ENCODE results near the gene KCNE5. TPM values are rescaled to one million over a fixed set of nuclear protein-coding genes. Genes with fewer than 3 reads are reported as not detected.

The KCNE5 gene
- total RNA-seq, 1 experiment from 2014 or later: 3.7 TPM

DNA sequence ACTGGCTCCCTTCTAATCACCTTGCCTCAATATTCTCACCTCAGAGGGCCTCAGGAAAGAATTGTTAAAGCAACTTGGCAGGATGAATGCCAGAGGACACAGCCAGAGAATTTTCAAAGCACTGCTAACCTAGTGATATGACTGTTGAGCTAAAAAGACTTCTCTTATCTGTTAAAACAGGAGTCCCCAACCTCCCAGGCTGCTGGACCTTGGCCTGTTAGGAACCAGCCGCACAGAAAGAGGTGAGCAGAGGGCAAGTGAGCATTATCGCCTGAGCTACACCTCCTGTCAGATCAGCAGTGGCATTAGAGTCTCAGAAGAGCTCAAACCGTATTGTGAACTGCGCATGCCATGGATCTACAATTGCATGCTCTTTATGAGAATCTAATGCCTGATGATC is 1.7 kb upstream of the KCNE5 start:
- H3K23me2 ChIP-seq (ENCODE audit: insufficient read length, low read depth, low read length, poor library complexity, severe bottlenecking): peaks cover 3% of the 10 kb centered on the region
- H3K23ac ChIP-seq (ENCODE audit: insufficient read length, low read depth, low read length): no peak overlapping the region
- H3K4me1 Mint-ChIP-seq: peaks cover 8% of the 10 kb centered on the region in 2 experiments
- no peak overlapping the region for H3K14ac ChIP-seq (ENCODE audit: insufficient read depth, low read length)
- no peak overlapping the region for H2BK12ac ChIP-seq (ENCODE audit: insufficient read length, low read depth, low read length)
- H3T11ph ChIP-seq (ENCODE audit: low read length): no peak overlapping the region
- no CpG with 5 or more reads among the region's 4 CpGs for WGBS (ENCODE audit: extremely low coverage, insufficient read length, low lambda C conversion rate)
- peaks cover 4 to 7% (median 5%) of the 10 kb centered on the region in 3 experiments; a peak in 6 of 7 replicates for H3K36me3 Mint-ChIP-seq (ENCODE audit: insufficient read depth in 1 of 3, low read depth in 3 of 3)
- no peak overlapping the region for H3K4me3 Mint-ChIP-seq
- H3K18ac ChIP-seq (ENCODE audit: insufficient read length, low read depth, low read length): no peak overlapping the region
- no peak overlapping the region for H3K27ac ChIP-seq (ENCODE audit: insufficient read length, low read depth, low read length)
- H3K79me2 ChIP-seq (ENCODE audit: insufficient read depth, low read length): no peaks in the 10 kb centered on the region
- H2BK120ac ChIP-seq (ENCODE audit: low read depth, low read length, poor library complexity, severe bottlenecking): no peak overlapping the region
- no peak overlapping the region for H4K8ac ChIP-seq (replicated peaks; ENCODE audit: insufficient read length, low read depth, low read length)
- H3K27me3 Mint-ChIP-seq (ENCODE audit: low read depth): peaks cover 33% of the 10 kb centered on the region
- DNase-seq: no peak
- peaks cover 5 to 10% of the 10 kb centered on the region in 2 experiments; a peak in 4 of 5 replicates for H3K9me3 Mint-ChIP-seq
- no peak overlapping the region for H3K27ac Mint-ChIP-seq
- H3K56ac ChIP-seq (ENCODE audit: insufficient read length, low read depth, low read length): no peak overlapping the region
- no peak overlapping the region for H2AFZ ChIP-seq (ENCODE audit: low read length)
- no peak overlapping the region for H3K4ac ChIP-seq (ENCODE audit: low read depth, low read length)
- H4K91ac ChIP-seq (ENCODE audit: insufficient read length, low read depth, low read length): no peak overlapping the region
- no peak overlapping the region for H2BK5ac ChIP-seq (ENCODE audit: insufficient read length, low read length)
- H4K20me1 ChIP-seq (ENCODE audit: control insufficient read depth, insufficient read depth, insufficient read length): no peaks in the 10 kb centered on the region
- H3K4me2 ChIP-seq (ENCODE audit: insufficient read depth, insufficient read length, low read length): no peak overlapping the region
- TF ChIP-seq, protein P1, sequence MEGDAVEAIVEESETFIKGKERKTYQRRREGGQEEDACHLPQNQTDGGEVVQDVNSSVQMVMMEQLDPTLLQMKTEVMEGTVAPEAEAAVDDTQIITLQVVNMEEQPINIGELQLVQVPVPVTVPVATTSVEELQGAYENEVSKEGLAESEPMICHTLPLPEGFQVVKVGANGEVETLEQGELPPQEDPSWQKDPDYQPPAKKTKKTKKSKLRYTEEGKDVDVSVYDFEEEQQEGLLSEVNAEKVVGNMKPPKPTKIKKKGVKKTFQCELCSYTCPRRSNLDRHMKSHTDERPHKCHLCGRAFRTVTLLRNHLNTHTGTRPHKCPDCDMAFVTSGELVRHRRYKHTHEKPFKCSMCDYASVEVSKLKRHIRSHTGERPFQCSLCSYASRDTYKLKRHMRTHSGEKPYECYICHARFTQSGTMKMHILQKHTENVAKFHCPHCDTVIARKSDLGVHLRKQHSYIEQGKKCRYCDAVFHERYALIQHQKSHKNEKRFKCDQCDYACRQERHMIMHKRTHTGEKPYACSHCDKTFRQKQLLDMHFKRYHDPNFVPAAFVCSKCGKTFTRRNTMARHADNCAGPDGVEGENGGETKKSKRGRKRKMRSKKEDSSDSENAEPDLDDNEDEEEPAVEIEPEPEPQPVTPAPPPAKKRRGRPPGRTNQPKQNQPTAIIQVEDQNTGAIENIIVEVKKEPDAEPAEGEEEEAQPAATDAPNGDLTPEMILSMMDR (conservative IDR thresholded peaks at IDR 0.05): no peak
- no peaks in the 10 kb centered on the region for H3K79me1 ChIP-seq (ENCODE audit: insufficient read depth, low read depth, low read length, poor library complexity, severe bottlenecking)
- no peak overlapping the region for H2AK5ac ChIP-seq (ENCODE audit: insufficient read length, low read length)
- no peaks in the 10 kb centered on the region; the same call in 1 of the 2 replicates for H3K27me3 ChIP-seq (ENCODE audit: insufficient read depth, low read length)
- no peaks in the 10 kb centered on the region for H3K9me3 ChIP-seq (ENCODE audit: control insufficient read depth, low read depth, low read length)
- no peak overlapping the region for H2BK20ac ChIP-seq (ENCODE audit: low read depth, low read length, poor library complexity, severe bottlenecking)
- no peak overlapping the region for H3K9ac ChIP-seq (ENCODE audit: extremely low read depth, insufficient read length, low read length)
- H3K4me1 ChIP-seq (ENCODE audit: insufficient read depth, low read length): no peaks in the 10 kb centered on the region
- no peak overlapping the region for H4K5ac ChIP-seq (ENCODE audit: insufficient read length, low read depth, low read length)
- H2BK15ac ChIP-seq (ENCODE audit: low read depth, low read length): no peak overlapping the region

All from H9 (cell line).